Neural cell (in vitro differentiated cells): ENCODE measurements around the gene TRPV5.

Experiments
- CTCF ChIP-seq: fragments of 450-650 bp; IDR thresholded peaks from 2 replicates; pipeline ENCODE4 v1.5.1; 2014; ENCODE audit warnings: antibody characterized with exemption, mild to moderate bottlenecking, moderate library complexity; ENCODE audit not compliant: poor library complexity, severe bottlenecking
- EZH2 ChIP-seq: fragments of 200-600, 300-800 bp; shearing (Covaris generic), sonication (generic); IDR thresholded peaks from 2 replicates; pipeline ENCODE4 v1.6.1; 2014; ENCODE audit warnings: antibody characterized with exemption, low read length, borderline replicate concordance, mild to moderate bottlenecking; ENCODE audit not compliant: insufficient read depth, poor library complexity, severe bottlenecking
- POLR2AphosphoS5 ChIP-seq: IDR thresholded peaks from 2 replicates; pipeline ENCODE4 v1.6.1; 2012
- RAD21 ChIP-seq: fragments of 450-650 bp; conservative IDR thresholded peaks from 2 replicates; pipeline ENCODE4 v1.6.1; 2014; ENCODE audit warnings: antibody characterized with exemption, mild to moderate bottlenecking, moderate library complexity
- REST ChIP-seq: IDR thresholded peaks from 2 replicates; pipeline ENCODE4 v1.6.1; 2012; ENCODE audit warnings: borderline replicate concordance
- SMC3 ChIP-seq: fragments of 450-650 bp; conservative IDR thresholded peaks from 2 replicates; pipeline ENCODE4 v1.6.1; 2014; ENCODE audit warnings: antibody characterized with exemption, mild to moderate bottlenecking, moderate library complexity; ENCODE audit not compliant: poor library complexity
- TAF1 ChIP-seq: IDR thresholded peaks from 2 replicates; pipeline ENCODE4 v1.6.1; 2012; ENCODE audit warnings: low read depth

GRCh38 chr7:142938611-142939010 is 5.1 kb upstream of the TRPV5 start:
- TF ChIP-seq CTCF, result no peak
- TF ChIP-seq EZH2, result no peak
- no peak for TF ChIP-seq POLR2AphosphoS5
- TF ChIP-seq TAF1, result no peak
- TF ChIP-seq SMC3, result no peak
- TF ChIP-seq REST, result no peak
- no peak for TF ChIP-seq RAD21
